Loucy (cell line): ENCODE results near the gene LSM5.

Source experiments
- H2AFZ ChIP-seq: fragments of 200-600 bp; sonication (generic); 2 replicates; pipeline ENCODE4 v1.6.0; 2016; ENCODE audit warnings: antibody characterized with exemption, mild to moderate bottlenecking, low read length, moderate library complexity
- H3F3A ChIP-seq: fragments of 200-600 bp; 2 replicates; pipeline ENCODE4 v1.6.0; 2016; ENCODE audit warnings: antibody characterized with exemption, low read depth, mild to moderate bottlenecking
- H3K27me3 ChIP-seq: fragments of 200-600 bp; sonication (generic); 2 replicates; pipeline ENCODE4 v1.6.1; 2014; ENCODE audit warnings: low read length, mild to moderate bottlenecking; ENCODE audit not compliant: insufficient read depth, poor library complexity, severe bottlenecking
- H3K36me3 ChIP-seq: fragments of 200-600 bp; sonication (generic); 2 replicates; pipeline ENCODE4 v1.6.1; 2016; ENCODE audit warnings: low read length; ENCODE audit not compliant: insufficient read depth
- H3K4me1 ChIP-seq: fragments of 200-600 bp; sonication (generic); 2 replicates; pipeline ENCODE4 v1.5.1; 2014; ENCODE audit warnings: low read length, mild to moderate bottlenecking; ENCODE audit not compliant: insufficient read depth, poor library complexity, severe bottlenecking
- H3K4me2 ChIP-seq: fragments of 200-600 bp; sonication (generic); 2 replicates; pipeline ENCODE4 v1.6.0; 2014; ENCODE audit warnings: antibody characterized with exemption, low read length, low read depth, mild to moderate bottlenecking; ENCODE audit not compliant: poor library complexity, severe bottlenecking
- H3K4me3 ChIP-seq: fragments of 200-600 bp; sonication (generic); 2 replicates; pipeline ENCODE4 v1.5.1; 2014; ENCODE audit warnings: low read length, mild to moderate bottlenecking, mixed read lengths; ENCODE audit not compliant: poor library complexity, severe bottlenecking
- H3K79me2 ChIP-seq: fragments of 200-600 bp; sonication (generic); 2 replicates; pipeline ENCODE4 v1.6.1; 2014; ENCODE audit warnings: low read length; ENCODE audit not compliant: insufficient read depth
- H3K9ac ChIP-seq: fragments of 200-600 bp; sonication (generic); 2 replicates; pipeline ENCODE4 v1.6.0; 2014; ENCODE audit warnings: mild to moderate bottlenecking, low read depth, low read length, moderate library complexity; ENCODE audit not compliant: poor library complexity, severe bottlenecking
- H3K9me2 ChIP-seq: fragments of 200-600 bp; sonication (generic); replicated peaks from 2 replicates; pipeline ENCODE4 v1.6.1; 2016; ENCODE audit warnings: low read depth, low read length, mixed read lengths
- H3K9me3 ChIP-seq: fragments of 200-600 bp; sonication (generic); 2 replicates; pipeline ENCODE4 v1.6.1; 2014; ENCODE audit warnings: mild to moderate bottlenecking, antibody characterized with exemption, low read length, low read depth; ENCODE audit not compliant: insufficient read depth
- H4K20me1 ChIP-seq: fragments of 200-600 bp; sonication (generic); 2 replicates; pipeline ENCODE4 v1.6.0; 2014; ENCODE audit warnings: antibody characterized with exemption, low read length, mild to moderate bottlenecking; ENCODE audit not compliant: insufficient read depth, poor library complexity, severe bottlenecking
- CTCF ChIP-seq: fragments of 200-600 bp; sonication (generic); conservative IDR thresholded peaks from 2 replicates; pipeline ENCODE4 v1.5.1; 2014; ENCODE audit warnings: mild to moderate bottlenecking, antibody characterized with exemption, low read length
- EZH2phosphoT487 ChIP-seq: fragments of 200-600 bp; IDR thresholded peaks from 2 replicates; pipeline ENCODE4 v1.6.1; 2018; ENCODE audit warnings: antibody characterized with exemption, mild to moderate bottlenecking, moderate library complexity, borderline replicate concordance

LSM5 gene

GRCh38 chr7:32536585-32536984 is 46.4 kb upstream of the LSM5 start:
- Histone ChIP-seq H3K4me1 (peaks cover 5% of the 10 kb centered on the region), H3F3A (no peaks in the 10 kb centered on the region), H3K36me3 (peaks cover 8% of the 10 kb centered on the region; the same call in 1 of the 2 replicates), H3K79me2 (peaks cover 19% of the 10 kb centered on the region; the same call in 1 of the 2 replicates), H3K4me2 (no peak overlapping the region), H3K9me3 (peaks cover 3% of the 10 kb centered on the region; the same call in 1 of the 2 replicates), H2AFZ (no peak overlapping the region), H3K9me2 (no peaks in the 10 kb centered on the region), H4K20me1 (no peaks in the 10 kb centered on the region), H3K27me3 (no peaks in the 10 kb centered on the region), H3K9ac (no peak overlapping the region), H3K4me3 (no peak overlapping the region)
- no peak for TF ChIP-seq CTCF
- TF ChIP-seq EZH2phosphoT487 = no peak

- Histone ChIP-seq H3K4me1 (peaks cover 5% of the 10 kb centered on the region), H3K79me2 (peaks cover 23% of the 10 kb centered on the region; the same call in 1 of the 2 replicates), H3K9ac (no peak overlapping the region), H4K20me1 (no peaks in the 10 kb centered on the region), H2AFZ (no peak overlapping the region), H3K27me3 (no peaks in the 10 kb centered on the region), H3F3A (no peaks in the 10 kb centered on the region), H3K4me3 (no peak overlapping the region), H3K36me3 (peaks cover 14% of the 10 kb centered on the region; the same call in 1 of the 2 replicates), H3K9me2 (no peaks in the 10 kb centered on the region), H3K4me2 (no peak overlapping the region), H3K9me3 (peaks cover 6% of the 10 kb centered on the region; the same call in 1 of the 2 replicates)
- TF ChIP-seq CTCF = no peak
- TF ChIP-seq EZH2phosphoT487 = no peak
These were observed 45.8 kb upstream of the LSM5 start for GRCh38 chr7:32536016-32536415.

- TF ChIP-seq CTCF (no peak), EZH2phosphoT487 (no peak)
- H3K36me3 ChIP-seq = peaks cover 15% of the 10 kb centered on the region; the same call in 1 of the 2 replicates
- H3K27me3 ChIP-seq = no peaks in the 10 kb centered on the region
- H3K4me1 ChIP-seq = peaks cover 2% of the 10 kb centered on the region
- H3K4me2 ChIP-seq = no peak overlapping the region
- H3K9me2 ChIP-seq = no peaks in the 10 kb centered on the region
- H4K20me1 ChIP-seq = no peaks in the 10 kb centered on the region
- no peak overlapping the region for H3K9ac ChIP-seq
- peaks cover 6% of the 10 kb centered on the region; the same call in 1 of the 2 replicates for H3K9me3 ChIP-seq
- no peak overlapping the region for H2AFZ ChIP-seq
- H3F3A ChIP-seq = no peaks in the 10 kb centered on the region
- H3K79me2 ChIP-seq = peaks cover 26% of the 10 kb centered on the region; the same call in 1 of the 2 replicates
- no peak overlapping the region for H3K4me3 ChIP-seq
These were observed 45.1 kb upstream of the LSM5 start for GRCh38 chr7:32535162-32535702.
